Measurements from ENCODE around the gene IFTAP.
"Not testable (repeated sequence)": the region's sequence is repeated elsewhere in the genome, so short reads cannot be mapped to it uniquely, and the experiment has no call there.

The IFTAP gene

DNA sequence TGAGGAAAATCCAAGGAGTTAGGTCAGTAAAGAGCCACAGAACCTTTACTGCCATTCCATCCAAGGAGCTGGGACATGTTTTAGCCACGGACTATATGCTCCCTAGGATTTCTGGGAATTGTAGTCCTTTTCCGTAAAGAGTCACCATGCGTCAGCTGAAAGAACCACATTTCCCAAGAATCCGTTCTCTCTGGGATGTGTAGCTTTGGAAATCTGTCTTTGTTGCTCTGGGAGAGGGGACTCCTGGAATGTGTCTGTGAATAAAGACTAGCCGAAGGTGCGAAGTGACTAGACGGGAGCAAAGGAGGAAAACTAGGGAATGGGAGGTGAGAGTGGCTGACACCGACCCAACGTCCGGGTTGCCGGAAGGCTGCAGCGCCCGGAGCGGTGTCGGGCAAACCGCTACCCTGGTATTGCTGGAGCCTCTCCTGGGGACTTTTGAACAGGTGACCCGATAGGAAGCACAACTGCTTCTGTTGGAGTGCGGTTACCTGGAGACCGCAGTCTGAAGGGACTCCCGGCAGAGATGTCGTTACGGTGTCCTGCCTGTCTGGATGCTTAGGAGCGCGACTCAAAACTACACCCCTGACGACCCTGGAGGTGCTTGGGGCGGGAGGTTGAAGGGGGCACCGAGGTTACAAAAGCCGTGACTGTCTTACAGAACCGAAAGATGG is at the start of gene IFTAP:
IFTAP (plus strand) TSS at position 187 of the 674 bp plus-strand sequence. CDS start 15,602 bp downstream, outside the sequence.
- no peaks in the 10 kb centered on the region for H3K9me3 ChIP-seq (ENCODE audit: control insufficient read depth, insufficient read depth, low read length)
- H3K4me1 ChIP-seq (ENCODE audit: insufficient read depth, low read length) = no peaks in the 10 kb centered on the region
- H3K9ac ChIP-seq (ENCODE audit: low read depth, low read length) = peak within 1 kb of the TSS; percentile 80
- no peaks in the 10 kb centered on the region for H3K36me3 ChIP-seq (ENCODE audit: insufficient read depth, low read length)

DNA sequence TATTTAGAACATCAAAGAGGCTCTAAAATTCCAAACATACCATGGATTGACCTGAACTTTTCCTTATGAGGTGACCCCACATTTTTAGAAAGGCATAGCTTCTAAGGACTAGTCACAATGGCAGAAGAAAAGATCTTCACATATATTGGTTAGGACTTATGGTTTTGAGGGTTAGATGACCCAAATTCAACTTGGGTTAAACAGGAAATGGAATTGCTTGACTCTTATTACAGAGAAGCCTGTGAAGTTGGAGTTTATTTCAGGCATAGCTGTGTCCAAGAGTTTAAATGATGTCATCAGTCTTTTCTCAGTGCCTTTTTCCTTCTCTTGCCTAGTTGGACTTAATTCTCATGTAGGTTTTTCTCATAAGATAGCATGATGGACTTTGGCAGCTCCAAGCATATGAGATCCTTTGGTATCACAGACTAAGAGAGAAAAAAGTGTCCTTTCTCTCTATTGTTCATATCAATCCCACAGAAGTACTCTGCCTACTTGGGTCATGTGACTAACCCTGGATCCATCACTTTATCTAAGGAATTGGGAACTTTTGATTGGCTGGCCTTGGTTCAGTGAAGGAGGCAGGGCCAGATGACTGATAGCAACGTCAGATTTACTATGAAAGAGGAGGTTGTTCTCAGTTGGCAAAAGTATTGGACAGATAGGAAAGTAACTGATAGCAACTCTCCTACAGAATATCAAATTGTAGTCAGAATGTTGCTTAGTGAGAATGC is 43.8 kb upstream of the IFTAP start:
- Histone ChIP-seq H3K4me1 (ENCODE audit: insufficient read depth, low read length) (no peaks in the 10 kb centered on the region), H3K36me3 (ENCODE audit: insufficient read depth, low read length) (no peaks in the 10 kb centered on the region), H3K9me3 (ENCODE audit: control insufficient read depth, insufficient read depth, low read length) (no peaks in the 10 kb centered on the region), H3K9ac (ENCODE audit: low read depth, low read length) (no peak overlapping the region)

DNA sequence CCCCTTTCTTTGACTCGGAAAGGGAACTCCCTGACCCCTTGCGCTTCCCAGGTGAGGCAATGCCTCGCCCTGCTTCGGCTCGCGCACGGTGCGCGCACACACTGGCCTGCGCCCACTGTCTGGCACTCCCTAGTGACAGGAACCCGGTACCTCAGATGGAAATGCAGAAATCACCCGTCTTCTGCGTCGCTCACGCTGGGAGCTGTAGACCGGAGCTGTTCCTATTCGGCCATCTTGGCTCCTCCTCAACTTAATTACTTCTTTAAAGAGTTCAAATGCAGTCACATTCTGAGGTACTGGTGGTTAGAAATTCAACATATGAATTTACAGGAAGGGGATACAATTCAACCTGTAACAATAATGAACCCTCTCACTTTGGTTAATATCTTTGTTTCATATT is 36.9 kb upstream of the IFTAP start:
- not testable (repeated sequence) for H3K9me3 ChIP-seq (ENCODE audit: control insufficient read depth, insufficient read depth, low read length); H3K4me1 ChIP-seq (ENCODE audit: insufficient read depth, low read length); H3K36me3 ChIP-seq (ENCODE audit: insufficient read depth, low read length)
- H3K9ac ChIP-seq (ENCODE audit: low read depth, low read length) = peak overlapping the region; percentile 15

DNA sequence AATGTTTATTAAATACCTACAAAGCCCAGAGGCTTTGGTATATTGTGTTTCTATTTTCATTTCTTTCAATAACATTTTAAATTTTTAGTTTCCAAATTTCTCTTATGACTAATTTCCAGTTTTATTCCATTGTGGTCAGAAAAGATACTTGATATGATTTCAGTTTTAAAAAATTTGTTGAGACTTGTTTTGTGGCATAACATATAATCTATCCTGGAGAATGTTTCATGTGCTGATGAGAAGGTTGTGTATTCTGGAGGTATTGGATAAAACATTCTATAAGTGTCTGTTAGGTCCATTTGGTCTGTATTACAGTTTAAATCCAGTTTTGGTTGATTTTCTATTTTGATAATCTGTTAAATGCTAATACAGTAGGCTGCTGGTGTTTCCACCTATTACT is 36.3 kb upstream of the IFTAP start:
- Histone ChIP-seq H3K36me3 (ENCODE audit: insufficient read depth, low read length) (no peaks in the 10 kb centered on the region), H3K9ac (ENCODE audit: low read depth, low read length) (peak overlapping the region; percentile 15; the same call in 1 of the 2 replicates), H3K4me1 (ENCODE audit: insufficient read depth, low read length) (no peaks in the 10 kb centered on the region), H3K9me3 (ENCODE audit: control insufficient read depth, insufficient read depth, low read length) (0 out of 2 replicates have a peak, but pooled peaks cover 3% of the 10 kb centered on the region)

GRCh38 chr11:36558571-36559413 is 35.5 kb upstream of the IFTAP start:
- Histone ChIP-seq H3K9ac (ENCODE audit: low read depth, low read length) (no peak overlapping the region), H3K36me3 (ENCODE audit: insufficient read depth, low read length) (no peaks in the 10 kb centered on the region), H3K4me1 (ENCODE audit: insufficient read depth, low read length) (peaks cover under 1% of the 10 kb centered on the region; the same call in 1 of the 2 replicates), H3K9me3 (ENCODE audit: control insufficient read depth, insufficient read depth, low read length) (0 out of 2 replicates have a peak, but pooled peaks cover 3% of the 10 kb centered on the region)

DNA sequence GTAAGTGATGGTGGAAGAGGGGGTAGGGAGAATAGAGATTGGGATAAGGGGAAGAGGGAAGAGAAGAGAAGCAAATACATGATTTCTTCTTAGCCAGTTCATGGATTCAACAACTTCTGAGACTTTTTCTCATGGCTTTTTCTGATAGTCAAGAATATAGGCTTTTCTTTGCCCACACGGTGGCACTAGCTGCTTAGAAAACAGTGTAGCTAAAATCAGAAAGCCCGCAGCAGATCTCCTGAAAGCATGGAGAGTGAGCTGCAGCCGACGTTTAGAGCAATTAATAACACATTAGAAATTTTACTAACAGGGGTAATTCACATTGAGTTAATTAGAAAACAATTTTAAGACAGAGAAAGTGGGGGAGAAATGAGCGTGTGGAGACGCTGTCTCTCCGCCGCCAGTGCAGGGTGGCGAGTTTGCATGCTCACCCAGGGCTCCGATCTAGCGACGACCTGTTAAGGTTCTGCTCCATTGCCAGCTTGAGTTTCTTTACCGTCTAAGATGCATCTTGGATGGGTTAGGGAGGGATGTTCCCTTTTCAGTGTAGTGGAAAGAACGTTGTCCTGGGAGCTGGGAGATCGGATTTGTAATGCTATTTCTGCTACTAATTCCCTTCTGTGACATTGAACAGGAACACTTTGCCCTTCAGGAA is 29.8 kb upstream of the IFTAP start:
- Histone ChIP-seq H3K9me3 (ENCODE audit: control insufficient read depth, insufficient read depth, low read length) (0 out of 2 replicates have a peak, but pooled peaks cover 3% of the 10 kb centered on the region), H3K36me3 (ENCODE audit: insufficient read depth, low read length) (no peaks in the 10 kb centered on the region), H3K9ac (ENCODE audit: low read depth, low read length) (peak overlapping the region; percentile 38), H3K4me1 (ENCODE audit: insufficient read depth, low read length) (peaks cover 5% of the 10 kb centered on the region; the same call in 1 of the 2 replicates)

GRCh38 chr11:36565031-36565610 is 29.2 kb upstream of the IFTAP start:
- peak overlapping the region; percentile 38; the same call in 1 of the 2 replicates for H3K9ac ChIP-seq (ENCODE audit: low read depth, low read length)
- H3K4me1 ChIP-seq (ENCODE audit: insufficient read depth, low read length) = peaks cover 5% of the 10 kb centered on the region; the same call in 1 of the 2 replicates
- no peaks in the 10 kb centered on the region for H3K9me3 ChIP-seq (ENCODE audit: control insufficient read depth, insufficient read depth, low read length)
- H3K36me3 ChIP-seq (ENCODE audit: insufficient read depth, low read length) = no peaks in the 10 kb centered on the region

DNA sequence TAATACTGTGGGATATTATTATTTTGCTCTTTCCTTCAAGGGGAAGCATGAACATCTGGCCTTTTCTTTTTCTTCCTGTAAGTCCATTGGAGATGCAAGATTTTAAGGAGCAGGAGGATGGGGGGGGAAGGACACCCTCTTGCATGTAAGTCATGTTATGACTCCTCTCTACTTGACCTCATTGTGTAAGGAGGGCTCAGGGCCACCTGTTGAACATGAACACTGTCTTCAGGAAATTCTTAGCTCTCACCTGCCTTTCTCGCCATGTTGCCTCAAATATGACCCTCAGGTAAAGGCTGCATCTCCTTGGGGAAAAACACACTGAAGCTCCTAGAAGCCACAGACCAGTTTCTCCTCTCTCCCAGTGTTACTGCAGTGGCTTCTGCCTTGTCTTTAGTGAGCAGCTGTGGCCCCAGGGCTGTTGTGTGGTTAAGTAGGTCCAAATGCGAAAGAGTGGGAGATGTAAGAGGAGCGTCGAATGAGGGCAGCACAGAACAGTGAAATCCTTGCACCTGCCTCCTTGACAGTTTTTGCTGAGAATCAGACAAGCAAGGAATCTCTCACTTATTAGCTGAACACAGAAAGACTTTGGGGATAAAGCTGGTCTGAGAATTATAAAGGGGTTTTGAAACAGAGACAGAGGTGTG is 27.8 kb upstream of the IFTAP start:
- no peaks in the 10 kb centered on the region for H3K9me3 ChIP-seq (ENCODE audit: control insufficient read depth, insufficient read depth, low read length)
- no peaks in the 10 kb centered on the region for H3K36me3 ChIP-seq (ENCODE audit: insufficient read depth, low read length)
- no peak overlapping the region for H3K9ac ChIP-seq (ENCODE audit: low read depth, low read length)
- H3K4me1 ChIP-seq (ENCODE audit: insufficient read depth, low read length) = peaks cover 5% of the 10 kb centered on the region; the same call in 1 of the 2 replicates

DNA sequence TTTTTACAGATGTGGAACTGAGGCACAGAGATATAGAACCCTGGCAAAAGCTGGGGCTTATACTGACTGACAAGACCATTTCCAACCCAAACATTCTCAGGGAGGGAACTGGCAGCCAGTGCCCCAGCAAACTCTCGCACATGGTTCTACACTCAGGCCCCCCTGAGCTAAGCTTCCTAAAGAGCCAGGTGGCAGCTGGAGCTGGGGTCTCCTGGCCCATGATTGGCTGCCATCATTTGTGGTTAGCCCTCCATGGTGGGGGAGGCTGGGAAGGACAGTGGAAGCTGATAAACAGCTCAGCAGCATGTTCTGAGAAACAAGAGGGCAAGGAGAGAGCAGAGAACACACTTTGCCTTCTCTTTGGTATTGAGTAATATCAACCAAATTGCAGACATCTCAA is 26.6 kb upstream of the IFTAP start, which contains the start of gene RAG1:
RAG1 (plus strand) TSS at position 314 of the 400 bp plus-strand sequence. CDS start 5,298 bp downstream, outside the sequence.
- no peaks in the 10 kb centered on the region for H3K36me3 ChIP-seq (ENCODE audit: insufficient read depth, low read length)
- H3K9me3 ChIP-seq (ENCODE audit: control insufficient read depth, insufficient read depth, low read length) = no peaks in the 10 kb centered on the region
- H3K4me1 ChIP-seq (ENCODE audit: insufficient read depth, low read length) = peaks cover 5% of the 10 kb centered on the region; the same call in 1 of the 2 replicates
- no peak within 1 kb of the TSS for H3K9ac ChIP-seq (ENCODE audit: low read depth, low read length)

DNA sequence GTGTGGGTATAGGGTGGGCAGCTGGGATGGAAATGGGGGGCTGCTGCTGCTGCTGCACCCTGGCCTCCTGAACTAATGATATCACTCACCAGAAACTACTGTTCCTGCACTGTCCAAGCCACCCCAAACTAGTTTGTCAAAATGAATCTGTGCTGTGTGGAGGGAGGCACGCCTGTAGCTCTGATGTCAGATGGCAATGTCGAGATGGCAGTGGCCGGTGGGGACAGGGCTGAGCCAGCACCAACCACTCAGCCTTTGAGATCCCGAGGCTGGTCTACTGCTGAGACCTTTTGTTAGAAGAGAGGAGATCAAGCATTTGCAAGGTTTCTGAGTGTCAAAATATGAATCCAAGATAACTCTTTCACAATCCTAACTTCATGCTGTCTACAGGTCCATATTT is 25.2 kb upstream of the IFTAP start:
- Histone ChIP-seq H3K9me3 (ENCODE audit: control insufficient read depth, insufficient read depth, low read length) (no peaks in the 10 kb centered on the region), H3K9ac (ENCODE audit: low read depth, low read length) (no peak overlapping the region), H3K36me3 (ENCODE audit: insufficient read depth, low read length) (no peaks in the 10 kb centered on the region), H3K4me1 (ENCODE audit: insufficient read depth, low read length) (peaks cover 1% of the 10 kb centered on the region; the same call in 1 of the 2 replicates)

DNA sequence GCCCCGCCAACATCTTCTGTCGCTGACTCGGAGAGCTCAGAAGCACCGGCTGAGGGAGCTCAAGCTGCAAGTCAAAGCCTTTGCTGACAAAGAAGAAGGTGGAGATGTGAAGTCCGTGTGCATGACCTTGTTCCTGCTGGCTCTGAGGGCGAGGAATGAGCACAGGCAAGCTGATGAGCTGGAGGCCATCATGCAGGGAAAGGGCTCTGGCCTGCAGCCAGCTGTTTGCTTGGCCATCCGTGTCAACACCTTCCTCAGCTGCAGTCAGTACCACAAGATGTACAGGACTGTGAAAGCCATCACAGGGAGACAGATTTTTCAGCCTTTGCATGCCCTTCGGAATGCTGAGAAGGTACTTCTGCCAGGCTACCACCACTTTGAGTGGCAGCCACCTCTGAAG is 19.8 kb upstream of the IFTAP start:
- Histone ChIP-seq H3K9ac (ENCODE audit: low read depth, low read length) (no peak overlapping the region), H3K9me3 (ENCODE audit: control insufficient read depth, insufficient read depth, low read length) (no peaks in the 10 kb centered on the region), H3K36me3 (ENCODE audit: insufficient read depth, low read length) (no peaks in the 10 kb centered on the region), H3K4me1 (ENCODE audit: insufficient read depth, low read length) (no peaks in the 10 kb centered on the region)

- no peaks in the 10 kb centered on the region for H3K36me3 ChIP-seq (ENCODE audit: insufficient read depth, low read length)
- H3K9ac ChIP-seq (ENCODE audit: low read depth, low read length) = no peak overlapping the region
- peaks cover 3% of the 10 kb centered on the region; the same call in 1 of the 2 replicates for H3K9me3 ChIP-seq (ENCODE audit: control insufficient read depth, insufficient read depth, low read length)
- no peaks in the 10 kb centered on the region for H3K4me1 ChIP-seq (ENCODE audit: insufficient read depth, low read length)
Measured at GRCh38 chr11:36577373-36577772, 16.9 kb upstream of the IFTAP start.

DNA sequence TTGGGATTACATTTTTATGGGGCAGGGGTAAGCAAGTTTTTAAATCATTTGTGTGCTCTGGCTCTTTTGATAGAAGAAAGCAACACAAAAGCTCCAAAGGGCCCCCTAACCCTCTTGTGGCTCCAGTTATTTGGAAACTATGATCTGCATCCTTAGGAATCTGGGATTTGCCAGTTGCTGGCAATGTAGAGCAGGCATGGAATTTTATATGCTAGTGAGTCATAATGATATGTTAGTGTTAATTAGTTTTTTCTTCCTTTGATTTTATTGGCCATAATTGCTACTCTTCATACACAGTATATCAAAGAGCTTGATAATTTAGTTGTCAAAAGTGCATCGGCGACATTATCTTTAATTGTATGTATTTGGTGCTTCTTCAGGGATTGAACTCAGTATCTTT is 16.4 kb upstream of the IFTAP start:
- peaks cover 5% of the 10 kb centered on the region; the same call in 1 of the 2 replicates for H3K9me3 ChIP-seq (ENCODE audit: control insufficient read depth, insufficient read depth, low read length)
- no peaks in the 10 kb centered on the region for H3K4me1 ChIP-seq (ENCODE audit: insufficient read depth, low read length)
- no peaks in the 10 kb centered on the region; the same call in 1 of the 2 replicates for H3K36me3 ChIP-seq (ENCODE audit: insufficient read depth, low read length)
- H3K9ac ChIP-seq (ENCODE audit: low read depth, low read length) = no peak overlapping the region
